ENCODE measurements around the gene ECEL1.

Gene ECEL1

GRCh38 chr2:232479341-232480200, 8.1 kb downstream of the ECEL1 start:
- Histone ChIP-seq H3K9me3 (ENCODE audit: control insufficient read depth in 1 of 2, low read length in 2 of 2) (no peaks in the 10 kb centered on the region), H3K36me3 (ENCODE audit: control insufficient read depth in 1 of 2, insufficient read depth in 2 of 2, low read length in 2 of 2) (no peaks in the 10 kb centered on the region), H3K4me3 (ENCODE audit: low read depth in 1 of 2, low read length in 2 of 2) (no peak overlapping the region), H3K27me3 (ENCODE audit: low read depth, low read length) (peaks cover under 1% of the 10 kb centered on the region), H3K27ac (ENCODE audit: low read length) (no peak overlapping the region), H3K4me1 (ENCODE audit: control insufficient read depth in 1 of 2, insufficient read depth in 2 of 2, low read length in 2 of 2) (no peaks in the 10 kb centered on the region)

GRCh38 chr2:232478571-232479340, 8.9 kb downstream of the ECEL1 start:
- Histone ChIP-seq H3K4me3 (ENCODE audit: low read depth in 1 of 2, low read length in 2 of 2) (no peak overlapping the region), H3K36me3 (ENCODE audit: control insufficient read depth in 1 of 2, insufficient read depth in 2 of 2, low read length in 2 of 2) (no peaks in the 10 kb centered on the region), H3K9me3 (ENCODE audit: control insufficient read depth in 1 of 2, low read length in 2 of 2) (no peaks in the 10 kb centered on the region), H3K27me3 (ENCODE audit: low read depth, low read length) (no peaks in the 10 kb centered on the region), H3K4me1 (ENCODE audit: control insufficient read depth in 1 of 2, insufficient read depth in 2 of 2, low read length in 2 of 2) (no peaks in the 10 kb centered on the region), H3K27ac (ENCODE audit: low read length) (no peak overlapping the region)

GRCh38 chr2:232477751-232478510, 9.7 kb downstream of the ECEL1 start:
- Histone ChIP-seq H3K27me3 (ENCODE audit: low read depth, low read length) (no peaks in the 10 kb centered on the region), H3K36me3 (ENCODE audit: control insufficient read depth in 1 of 2, insufficient read depth in 2 of 2, low read length in 2 of 2) (no peaks in the 10 kb centered on the region), H3K27ac (ENCODE audit: low read length) (no peak overlapping the region)

GRCh38 chr2:232476791-232477190, 10.8 kb downstream of the ECEL1 start:
- no peaks in the 10 kb centered on the region for H3K27me3 ChIP-seq (ENCODE audit: low read depth, low read length)
- no peaks in the 10 kb centered on the region for H3K36me3 ChIP-seq (ENCODE audit: control insufficient read depth in 1 of 2, insufficient read depth in 2 of 2, low read length in 2 of 2)
- H3K4me3 ChIP-seq (ENCODE audit: low read depth in 1 of 2, low read length in 2 of 2): no peak overlapping the region
- H3K27ac ChIP-seq (ENCODE audit: low read length): no peak overlapping the region
- H3K9me3 ChIP-seq (ENCODE audit: control insufficient read depth in 1 of 2, low read length in 2 of 2): peaks cover 2 to 5% of the 10 kb centered on the region in 2 donors
- no peaks in the 10 kb centered on the region for H3K4me1 ChIP-seq (ENCODE audit: control insufficient read depth in 1 of 2, insufficient read depth in 2 of 2, low read length in 2 of 2)

More at GRCh38 chr2:232477751-232478510, 9.7 kb downstream of the ECEL1 start:
- Histone ChIP-seq H3K4me1 (ENCODE audit: control insufficient read depth in 1 of 2, insufficient read depth in 2 of 2, low read length in 2 of 2) (no peaks in the 10 kb centered on the region), H3K4me3 (ENCODE audit: low read depth in 1 of 2, low read length in 2 of 2) (no peak overlapping the region), H3K9me3 (ENCODE audit: control insufficient read depth in 1 of 2, low read length in 2 of 2) (no peaks in the 10 kb centered on the region)

- no peaks in the 10 kb centered on the region for H3K36me3 ChIP-seq (ENCODE audit: control insufficient read depth in 1 of 2, insufficient read depth in 2 of 2, low read length in 2 of 2)
- peaks cover 2 to 5% of the 10 kb centered on the region in 2 donors for H3K9me3 ChIP-seq (ENCODE audit: control insufficient read depth in 1 of 2, low read length in 2 of 2)
- H3K4me3 ChIP-seq (ENCODE audit: low read depth in 1 of 2, low read length in 2 of 2): no peak overlapping the region
- H3K27me3 ChIP-seq (ENCODE audit: low read depth, low read length): no peaks in the 10 kb centered on the region
- H3K27ac ChIP-seq (ENCODE audit: low read length): no peak overlapping the region
- no peaks in the 10 kb centered on the region for H3K4me1 ChIP-seq (ENCODE audit: control insufficient read depth in 1 of 2, insufficient read depth in 2 of 2, low read length in 2 of 2)
These were observed 11.6 kb downstream of the ECEL1 start for GRCh38 chr2:232476045-232476444.

GRCh38 chr2:232473467-232473890, 14.2 kb downstream of the ECEL1 start:
- Histone ChIP-seq H3K9me3 (ENCODE audit: control insufficient read depth in 1 of 2, low read length in 2 of 2) (peaks cover 2 to 5% of the 10 kb centered on the region in 2 donors), H3K27me3 (ENCODE audit: low read depth, low read length) (no peaks in the 10 kb centered on the region), H3K4me3 (ENCODE audit: low read depth in 1 of 2, low read length in 2 of 2) (no peak overlapping the region), H3K4me1 (ENCODE audit: control insufficient read depth in 1 of 2, insufficient read depth in 2 of 2, low read length in 2 of 2) (no peaks in the 10 kb centered on the region), H3K27ac (ENCODE audit: low read length) (no peak overlapping the region), H3K36me3 (ENCODE audit: control insufficient read depth in 1 of 2, insufficient read depth in 2 of 2, low read length in 2 of 2) (no peaks in the 10 kb centered on the region)

GRCh38 chr2:232466221-232466620, 21.4 kb downstream of the ECEL1 start:
- no peak overlapping the region for H3K4me3 ChIP-seq (ENCODE audit: low read depth in 1 of 2, low read length in 2 of 2)
- H3K4me1 ChIP-seq (ENCODE audit: control insufficient read depth in 1 of 2, insufficient read depth in 2 of 2, low read length in 2 of 2): no peaks in the 10 kb centered on the region
- H3K27me3 ChIP-seq (ENCODE audit: low read depth, low read length): no peaks in the 10 kb centered on the region
- H3K9me3 ChIP-seq (ENCODE audit: control insufficient read depth in 1 of 2, low read length in 2 of 2): no peaks in the 10 kb centered on the region
- H3K27ac ChIP-seq (ENCODE audit: low read length): no peak overlapping the region
- no peaks in the 10 kb centered on the region for H3K36me3 ChIP-seq (ENCODE audit: control insufficient read depth in 1 of 2, insufficient read depth in 2 of 2, low read length in 2 of 2)

GRCh38 chr2:232465061-232465460, 22.6 kb downstream of the ECEL1 start:
- H3K27me3 ChIP-seq (ENCODE audit: low read depth, low read length): no peaks in the 10 kb centered on the region
- H3K4me3 ChIP-seq (ENCODE audit: low read depth in 1 of 2, low read length in 2 of 2): no peak overlapping the region
- H3K9me3 ChIP-seq (ENCODE audit: control insufficient read depth in 1 of 2, low read length in 2 of 2): no peaks in the 10 kb centered on the region
- no peaks in the 10 kb centered on the region for H3K4me1 ChIP-seq (ENCODE audit: control insufficient read depth in 1 of 2, insufficient read depth in 2 of 2, low read length in 2 of 2)
- no peaks in the 10 kb centered on the region for H3K36me3 ChIP-seq (ENCODE audit: control insufficient read depth in 1 of 2, insufficient read depth in 2 of 2, low read length in 2 of 2)
- H3K27ac ChIP-seq (ENCODE audit: low read length): no peak overlapping the region

GRCh38 chr2:232464544-232464885, 23.1 kb downstream of the ECEL1 start:
- Histone ChIP-seq H3K27me3 (ENCODE audit: low read depth, low read length) (no peaks in the 10 kb centered on the region), H3K4me1 (ENCODE audit: control insufficient read depth in 1 of 2, insufficient read depth in 2 of 2, low read length in 2 of 2) (no peaks in the 10 kb centered on the region), H3K9me3 (ENCODE audit: control insufficient read depth in 1 of 2, low read length in 2 of 2) (no peaks in the 10 kb centered on the region), H3K4me3 (ENCODE audit: low read depth in 1 of 2, low read length in 2 of 2) (no peak overlapping the region), H3K27ac (ENCODE audit: low read length) (no peak overlapping the region), H3K36me3 (ENCODE audit: control insufficient read depth in 1 of 2, insufficient read depth in 2 of 2, low read length in 2 of 2) (no peaks in the 10 kb centered on the region)

GRCh38 chr2:232463701-232464543, 23.7 kb downstream of the ECEL1 start:
- Histone ChIP-seq H3K27ac (ENCODE audit: low read length) (no peak overlapping the region), H3K4me1 (ENCODE audit: control insufficient read depth in 1 of 2, insufficient read depth in 2 of 2, low read length in 2 of 2) (no peaks in the 10 kb centered on the region), H3K9me3 (ENCODE audit: control insufficient read depth in 1 of 2, low read length in 2 of 2) (no peaks in the 10 kb centered on the region), H3K27me3 (ENCODE audit: low read depth, low read length) (no peaks in the 10 kb centered on the region), H3K36me3 (ENCODE audit: control insufficient read depth in 1 of 2, insufficient read depth in 2 of 2, low read length in 2 of 2) (no peaks in the 10 kb centered on the region), H3K4me3 (ENCODE audit: low read depth in 1 of 2, low read length in 2 of 2) (no peak overlapping the region)
